ENCODE measurements around the gene ADGRB3. TPM values are rescaled to one million over a fixed set of nuclear protein-coding genes. Genes with fewer than 3 reads are reported as not detected.

Gene ADGRB3
- polyA plus RNA-seq, 3 donors: 0.04 to 0.23 (median 0.05) TPM

DNA sequence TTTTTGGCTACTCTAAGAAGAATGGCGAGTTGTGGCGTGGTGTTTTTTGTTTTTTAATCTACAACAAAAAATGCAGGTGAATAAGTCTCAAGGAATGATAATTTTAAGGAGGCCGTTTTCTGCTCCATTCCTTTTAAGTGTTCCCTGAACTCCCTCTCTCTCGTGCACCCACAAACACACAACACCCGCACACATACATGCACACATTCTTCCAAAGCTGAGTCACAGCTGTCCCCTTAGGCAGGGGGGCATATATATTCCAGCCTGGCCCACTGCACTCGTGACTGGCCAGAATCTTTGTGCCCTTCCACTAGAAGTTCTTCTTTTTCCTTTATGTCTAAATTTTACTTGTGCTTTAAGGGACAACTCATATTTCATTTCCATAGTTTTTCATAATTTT, 756.0 kb downstream of the ADGRB3 start:
- Histone ChIP-seq H3K27me3 (ENCODE audit: control insufficient read depth in 2 of 2, insufficient read depth in 2 of 2, low read length in 2 of 2) (no peaks in the 10 kb centered on the region), H3K9ac (ENCODE audit: insufficient read depth, low read length, poor library complexity, severe bottlenecking) (no peak overlapping the region), H3K4me1 (ENCODE audit: control insufficient read depth in 1 of 2, insufficient read depth in 2 of 2, low read length in 2 of 2) (no peaks in the 10 kb centered on the region), H4K20me1 (ENCODE audit: insufficient read depth, low read length) (no peaks in the 10 kb centered on the region), H3K4me2 (replicated peaks; ENCODE audit: extremely low read depth, low read length, poor library complexity, severe bottlenecking) (no peak overlapping the region), H3K4me3 (replicated peaks in 1 of 3; ENCODE audit: low read depth in 2 of 3, low read length in 3 of 3) (no peak overlapping the region), H3K79me2 (ENCODE audit: insufficient read depth, low read length) (no peaks in the 10 kb centered on the region), H3K27ac (ENCODE audit: low read depth in 1 of 2, low read length in 2 of 2) (no peak overlapping the region), H2AFZ (ENCODE audit: insufficient read depth, low read depth, low read length, poor library complexity, severe bottlenecking) (no peak overlapping the region), H3K9me3 (replicated peaks in 1 of 2; ENCODE audit: control insufficient read depth in 1 of 2, insufficient read depth in 1 of 2, low read length in 2 of 2) (no peaks in the 10 kb centered on the region), H3K36me3 (replicated peaks in 1 of 2; ENCODE audit: control insufficient read depth in 1 of 2, insufficient read depth in 2 of 2, low read length in 2 of 2) (no peaks in the 10 kb centered on the region)
- Mint-ChIP-seq H3K4me3 (no peak overlapping the region), H3K9me3 (peaks cover 0 to 3% (median 0%) of the 10 kb centered on the region in 7 donors), H3K27ac (peak overlapping the region in 1 of 7 donors; percentile 60), H3K36me3 (no peaks in the 10 kb centered on the region), H3K4me1 (no peaks in the 10 kb centered on the region), H3K27me3 (ENCODE audit: low read depth in 3 of 3) (no peaks in the 10 kb centered on the region)
- TF ChIP-seq, protein P1, sequence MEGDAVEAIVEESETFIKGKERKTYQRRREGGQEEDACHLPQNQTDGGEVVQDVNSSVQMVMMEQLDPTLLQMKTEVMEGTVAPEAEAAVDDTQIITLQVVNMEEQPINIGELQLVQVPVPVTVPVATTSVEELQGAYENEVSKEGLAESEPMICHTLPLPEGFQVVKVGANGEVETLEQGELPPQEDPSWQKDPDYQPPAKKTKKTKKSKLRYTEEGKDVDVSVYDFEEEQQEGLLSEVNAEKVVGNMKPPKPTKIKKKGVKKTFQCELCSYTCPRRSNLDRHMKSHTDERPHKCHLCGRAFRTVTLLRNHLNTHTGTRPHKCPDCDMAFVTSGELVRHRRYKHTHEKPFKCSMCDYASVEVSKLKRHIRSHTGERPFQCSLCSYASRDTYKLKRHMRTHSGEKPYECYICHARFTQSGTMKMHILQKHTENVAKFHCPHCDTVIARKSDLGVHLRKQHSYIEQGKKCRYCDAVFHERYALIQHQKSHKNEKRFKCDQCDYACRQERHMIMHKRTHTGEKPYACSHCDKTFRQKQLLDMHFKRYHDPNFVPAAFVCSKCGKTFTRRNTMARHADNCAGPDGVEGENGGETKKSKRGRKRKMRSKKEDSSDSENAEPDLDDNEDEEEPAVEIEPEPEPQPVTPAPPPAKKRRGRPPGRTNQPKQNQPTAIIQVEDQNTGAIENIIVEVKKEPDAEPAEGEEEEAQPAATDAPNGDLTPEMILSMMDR (IDR thresholded peaks at IDR 0.05): no peak
- no peak for DNase-seq
- intact Hi-C loops (cut with micrococcal nuclease): no loop called here
- 67% methylated on average over 3 of the region's 6 CpGs for WGBS (ENCODE audit: insufficient coverage)

DNA sequence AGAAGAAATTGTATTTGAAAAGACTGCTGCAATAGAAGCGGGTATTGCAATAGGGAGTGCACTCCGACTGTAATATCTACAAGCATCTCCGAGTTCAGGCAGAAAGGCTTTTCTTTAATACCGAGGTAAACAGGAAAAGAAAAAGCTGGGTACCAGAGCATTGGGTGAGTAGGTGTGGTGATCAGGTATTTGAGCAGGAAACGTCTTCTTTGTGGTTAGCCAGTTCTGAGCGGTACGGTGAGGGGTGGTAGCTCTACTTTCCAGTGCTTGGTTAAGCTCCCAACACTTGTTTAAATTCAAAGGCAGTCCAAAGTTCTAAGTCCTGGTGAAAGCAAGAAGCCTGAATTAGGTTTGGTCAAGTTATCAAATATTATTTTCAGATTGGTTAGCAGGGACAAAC, 757.7 kb downstream of the ADGRB3 start:
- intact Hi-C loops (cut with micrococcal nuclease): no loop called here
- Mint-ChIP-seq H3K27me3 (ENCODE audit: low read depth in 3 of 3) (no peaks in the 10 kb centered on the region), H3K4me3 (no peak overlapping the region), H3K4me1 (no peaks in the 10 kb centered on the region), H3K36me3 (no peaks in the 10 kb centered on the region), H3K9me3 (peaks cover 0 to 2% (median 0%) of the 10 kb centered on the region in 7 donors), H3K27ac (no peak overlapping the region)
- Histone ChIP-seq H3K36me3 (replicated peaks in 1 of 2; ENCODE audit: control insufficient read depth in 1 of 2, insufficient read depth in 2 of 2, low read length in 2 of 2) (no peaks in the 10 kb centered on the region), H3K4me3 (replicated peaks in 1 of 3; ENCODE audit: low read depth in 2 of 3, low read length in 3 of 3) (no peak overlapping the region), H2AFZ (ENCODE audit: insufficient read depth, low read depth, low read length, poor library complexity, severe bottlenecking) (no peak overlapping the region), H4K20me1 (ENCODE audit: insufficient read depth, low read length) (no peaks in the 10 kb centered on the region), H3K79me2 (ENCODE audit: insufficient read depth, low read length) (no peaks in the 10 kb centered on the region), H3K4me2 (replicated peaks; ENCODE audit: extremely low read depth, low read length, poor library complexity, severe bottlenecking) (no peak overlapping the region), H3K9ac (ENCODE audit: insufficient read depth, low read length, poor library complexity, severe bottlenecking) (no peak overlapping the region), H3K9me3 (replicated peaks in 1 of 2; ENCODE audit: control insufficient read depth in 1 of 2, insufficient read depth in 1 of 2, low read length in 2 of 2) (no peaks in the 10 kb centered on the region), H3K4me1 (ENCODE audit: control insufficient read depth in 1 of 2, insufficient read depth in 2 of 2, low read length in 2 of 2) (no peaks in the 10 kb centered on the region), H3K27ac (ENCODE audit: low read depth in 1 of 2, low read length in 2 of 2) (no peak overlapping the region), H3K27me3 (ENCODE audit: control insufficient read depth in 2 of 2, insufficient read depth in 2 of 2, low read length in 2 of 2) (no peaks in the 10 kb centered on the region)
- no peak for DNase-seq
- TF ChIP-seq, protein P1 (IDR thresholded peaks at IDR 0.05): no peak
- 80% methylated on average over 7 of the region's 7 CpGs for WGBS (ENCODE audit: insufficient coverage)
